SH-SY5Y (cell line): ENCODE results near the gene IRAK2.

Experiments used
- GATA2 ChIP-seq: IDR thresholded peaks from 2 replicates; pipeline ENCODE4 v1.6.1; 2011; ENCODE audit warnings: mild to moderate bottlenecking, low read depth, low read length
- GATA3 ChIP-seq: IDR thresholded peaks from 2 replicates; pipeline ENCODE4 v1.6.1; 2011; ENCODE audit warnings: low read depth, mild to moderate bottlenecking, low read length, moderate library complexity

GRCh38 chr3:10116928-10117327, 47.8 kb upstream of the IRAK2 start:
- TF ChIP-seq GATA3 (no peak), GATA2 (no peak)
